HCT116 (cell line): Measurements from ENCODE around the gene CDIP1. TPM values are rescaled to one million over a fixed set of nuclear protein-coding genes. Genes with fewer than 3 reads are reported as not detected.

Source experiments
- ATAC-seq: fragments of 200-7000 bp; cut with Tn5 transposase; 2 replicates; pipeline ENCODE4 v1.9.1; 2020; ENCODE audit warnings: mild to moderate bottlenecking, moderate library complexity
- BruUV-seq: library from RNA; stranded (reverse); fragments of 400-500 nt; replicated peaks from 2 replicates; lab custom pipeline; 2021; lab: Mats Ljungman, UMichigan
- CTCF ChIA-PET: fragments of 300-600 bp; sonication (Branson Sonifier 250); formaldehyde crosslinking; loops from one replicate; lab custom pipeline; 2021; ENCODE audit warnings: antibody characterized with exemption; lab: Charles Lee
- POLR2A ChIA-PET: fragments of 300-600, 350-600 bp; sonication (Branson Sonifier 250); formaldehyde crosslinking; loops from one replicate; lab custom pipeline; 2021; ENCODE audit warnings: antibody characterized with exemption; lab: Charles Lee
- RAD21 ChIA-PET, 2 experiments: fragments of 300-600 bp; sonication (Branson Sonifier 250); formaldehyde crosslinking; loops; one replicate each; lab custom pipeline; 2023; ENCODE audit warnings: low total read pairs in 2 of 2; ENCODE audit not compliant: uncharacterized antibody in 2 of 2, unreplicated experiment in 2 of 2, low non-redundant PET in 1 of 2; lab: Charles Lee
- DNase-seq: peaks from one replicate; pipeline ENCODE4 v3.0.0-alpha.2; 2010; ENCODE audit warnings: low read depth, low spot score
- H2AFZ ChIP-seq: fragments of 200-600 bp; shearing (Covaris generic), sonication (generic); 2 replicates; pipeline ENCODE4 v1.6.1; 2017; ENCODE audit warnings: low read depth, mixed run types, mixed read lengths, antibody characterized with exemption, low read length; ENCODE audit not compliant: poor library complexity, severe bottlenecking
- H3K27ac ChIP-seq: 2 replicates; pipeline ENCODE4 v1.5.1; 2012; ENCODE audit warnings: low read depth, low read length
- H3K27me3 ChIP-seq: fragments of 200-600 bp; sonication (generic); 2 replicates; pipeline ENCODE4 v1.6.1; 2016; ENCODE audit warnings: mixed run types, low read length, mixed read lengths; ENCODE audit not compliant: insufficient read depth
- H3K36me3 ChIP-seq, 2 experiments: fragments of 200-500 bp in 1 of 2; fragments of 200-600 bp in 1 of 2; sonication (Bioruptor generic) in 1 of 2; sonication (generic) in 1 of 2; 2 replicates each; pipeline versions ENCODE4 v1.5.1 to v1.6.1; 2014 to 2016; ENCODE audit warnings: low read length in 2 of 2, inconsistent platforms in 1 of 2, mixed read lengths in 1 of 2, mixed run types in 1 of 2; ENCODE audit not compliant: insufficient read depth in 2 of 2, control insufficient read depth in 1 of 2
- H3K4me1 ChIP-seq, 2 experiments: fragments of 200-600 bp in 1 of 2; sonication (generic) in 1 of 2; 2 replicates each; pipeline versions ENCODE4 v1.5.1 to v1.6.1; 2012 to 2017; ENCODE audit warnings: low read length in 2 of 2, inconsistent platforms in 1 of 2, mild to moderate bottlenecking in 1 of 2, mixed read lengths in 1 of 2, mixed run types in 1 of 2, moderate library complexity in 1 of 2; ENCODE audit not compliant: insufficient read depth in 2 of 2, control insufficient read depth in 1 of 2
- H3K4me2 ChIP-seq: fragments of 200-600 bp; sonication (generic); 2 replicates; pipeline ENCODE4 v1.6.1; 2017; ENCODE audit warnings: mixed run types, low read length, mixed read lengths
- H3K4me3 ChIP-seq, 2 experiments: fragments of 200-600 bp in 1 of 2; sonication (generic) in 1 of 2; replicated peaks in 1 of 2; 2 replicates each; pipeline ENCODE4 v1.5.1; 2011 to 2016; ENCODE audit warnings: low read length in 2 of 2, control low read depth in 1 of 2, low read depth in 1 of 2, mild to moderate bottlenecking in 1 of 2, mixed read lengths in 1 of 2, mixed run types in 1 of 2
- H3K79me2 ChIP-seq: fragments of 200-600 bp; sonication (generic); 2 replicates; pipeline ENCODE4 v1.6.1; 2017; ENCODE audit warnings: mild to moderate bottlenecking, mixed run types, low read length, moderate library complexity, mixed read lengths; ENCODE audit not compliant: insufficient read depth
- H3K9ac ChIP-seq: fragments of 200-600 bp; sonication (generic); 2 replicates; pipeline ENCODE4 v1.6.1; 2016; ENCODE audit warnings: low read length, mixed read lengths
- H3K9me2 ChIP-seq: fragments of 200-600 bp; sonication (generic), shearing (Covaris generic); 2 replicates; pipeline ENCODE4 v1.6.1; 2017; ENCODE audit warnings: mixed run types, mild to moderate bottlenecking, moderate library complexity; ENCODE audit not compliant: insufficient read depth
- H3K9me3 ChIP-seq, 2 experiments: fragments of 200-500 bp in 1 of 2; fragments of 200-600 bp in 1 of 2; sonication (Bioruptor generic) in 1 of 2; sonication (generic) in 1 of 2; 2 replicates each; pipeline ENCODE4 v1.6.1; 2014 to 2017; ENCODE audit warnings: low read length in 2 of 2, mixed read lengths in 2 of 2, inconsistent platforms in 1 of 2, low read depth in 1 of 2, mild to moderate bottlenecking in 1 of 2, mixed run types in 1 of 2, moderate library complexity in 1 of 2; ENCODE audit not compliant: control insufficient read depth in 1 of 2, insufficient read depth in 1 of 2
- H4K20me1 ChIP-seq: fragments of 200-600 bp; sonication (generic), shearing (Covaris generic); 2 replicates; pipeline ENCODE4 v1.6.1; 2017; ENCODE audit warnings: mixed run types, mild to moderate bottlenecking, moderate library complexity; ENCODE audit not compliant: insufficient read depth
- CEBPB ChIP-seq: IDR thresholded peaks from 2 replicates; pipeline ENCODE4 v1.6.1; 2012; ENCODE audit warnings: low read depth
- EGR1 ChIP-seq: IDR thresholded peaks from 2 replicates; pipeline ENCODE4 v1.6.1; 2012; ENCODE audit warnings: low read depth
- EZH2 ChIP-seq: fragments of 200-600 bp; sonication (generic); IDR thresholded peaks from 2 replicates; pipeline ENCODE4 v1.6.1; 2017; ENCODE audit warnings: antibody characterized with exemption, mixed run types
- JUND ChIP-seq: IDR thresholded peaks from 2 replicates; pipeline ENCODE4 v1.6.1; 2012
- POLR2AphosphoS5 ChIP-seq: IDR thresholded peaks from 2 replicates; pipeline ENCODE4 v1.6.1; 2011; ENCODE audit warnings: mild to moderate bottlenecking, low read depth, low read length, moderate library complexity
- SIN3A ChIP-seq: IDR thresholded peaks from 2 replicates; pipeline ENCODE4 v1.6.1; 2012; ENCODE audit warnings: low read depth
- YY1 ChIP-seq: IDR thresholded peaks from 2 replicates; pipeline ENCODE4 v1.6.1; 2011; ENCODE audit warnings: low read length, low read depth, moderate library complexity, mild to moderate bottlenecking; ENCODE audit not compliant: insufficient replicate concordance; ENCODE audit errors: extremely low read depth
- intact Hi-C: fragments of 100-400 bp; cut with micrococcal nuclease; formaldehyde crosslinking; loops from 2 replicates; pipeline ENCODE4 v1.10.0; 2022
- total RNA-seq: library from RNA; stranded (reverse); gene quantifications from one replicate; pipeline ENCODE4 v1.2.1, GENCODE V29; 2021; ENCODE audit not compliant: unreplicated experiment
- TF ChIP-seq, protein P1 (sequence below): IDR thresholded peaks from 2 replicates; pipeline ENCODE4 v1.6.1; 2012

The CDIP1 gene
- total RNA-seq, 1 experiment from 2014 or later = 7.2 TPM

DNA sequence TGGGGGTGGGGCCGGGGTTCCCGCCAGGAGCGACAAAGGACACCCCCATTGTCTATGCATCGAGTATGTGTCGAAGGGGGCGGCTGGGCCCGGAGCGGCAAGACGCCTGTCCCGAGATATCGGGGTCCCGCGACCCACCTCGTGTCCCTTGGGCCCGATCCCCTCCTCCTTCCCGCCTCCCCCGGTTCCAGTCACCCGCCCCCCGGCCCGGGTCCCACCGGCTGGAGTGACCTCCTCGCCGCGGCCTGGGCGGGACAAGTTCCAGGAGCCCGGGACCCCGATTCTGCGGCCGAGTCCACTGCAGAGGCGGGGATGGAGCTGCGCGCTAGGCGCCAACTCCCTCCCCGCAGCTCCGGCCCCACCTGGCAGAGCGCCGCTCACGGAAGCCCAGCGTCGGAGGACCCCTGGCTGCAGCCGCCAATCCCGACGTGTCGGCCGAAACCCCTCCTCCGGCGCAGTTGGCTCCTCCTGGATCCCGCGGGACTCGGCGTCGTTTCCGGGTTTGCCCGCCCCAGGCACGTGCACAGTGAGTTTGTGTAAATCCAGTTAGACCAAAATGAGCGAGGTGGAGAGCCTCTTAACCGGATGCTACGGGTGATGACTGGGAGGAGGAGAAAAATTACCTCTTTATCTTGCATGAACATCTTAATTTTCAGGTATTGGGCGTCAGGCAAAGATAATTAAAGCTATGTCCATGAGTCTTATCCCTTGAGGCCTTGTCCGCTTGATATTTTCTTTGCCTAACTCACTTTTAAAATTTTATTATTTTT is 64.2 kb downstream of the CDIP1 start, which contains the start of gene NMRAL1 (continued):
- TF ChIP-seq SIN3A = peak; percentile 44
- TF ChIP-seq CEBPB = no peak
- TF ChIP-seq YY1 = peak; percentile 58
- TF ChIP-seq JUND = no peak

DNA sequence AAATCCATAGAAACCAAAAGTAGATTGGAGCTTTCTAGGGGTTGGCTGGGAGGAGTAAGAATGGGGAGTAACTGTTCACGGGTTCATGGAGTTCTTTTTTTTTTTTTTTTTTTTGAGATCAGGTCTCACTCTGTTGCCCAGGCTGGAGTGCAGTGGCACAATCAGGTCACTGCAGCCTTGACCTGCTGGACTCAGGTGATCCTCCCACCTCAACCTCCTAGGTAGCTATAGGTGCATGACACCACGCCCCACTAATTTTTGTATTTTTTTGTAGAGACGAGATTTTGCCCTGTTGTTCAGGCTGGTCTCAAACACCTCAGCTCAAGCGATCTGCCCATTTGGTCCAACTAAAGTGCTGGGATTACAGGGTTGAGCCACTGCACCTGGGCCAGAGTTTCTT is 65.7 kb downstream of the CDIP1 start:
- no peak for DNase-seq
- Histone ChIP-seq H3K9me3 (no peaks in the 10 kb centered on the region), H3K4me3 (peak overlapping the region in 1 of 2 experiments; percentile 89; a peak in 3 of 4 replicates), H3K9ac (peak overlapping the region; percentile 96; the same call in 1 of the 2 replicates), H3K27ac (peak overlapping the region; percentile 47; the same call in 1 of the 2 replicates), H3K36me3 (peaks cover 7 to 10% of the 10 kb centered on the region in 2 experiments; a peak in 2 of 4 replicates), H4K20me1 (no peaks in the 10 kb centered on the region), H3K4me2 (peak overlapping the region; percentile 94), H3K4me1 (peaks cover 15 to 36% of the 10 kb centered on the region in 2 experiments), H3K9me2 (no peaks in the 10 kb centered on the region), H3K27me3 (no peaks in the 10 kb centered on the region), H2AFZ (no peak overlapping the region), H3K79me2 (peaks cover 48% of the 10 kb centered on the region)
- no peak for ATAC-seq
- POLR2A ChIA-PET = interaction anchor here (0.6 kb wide), 1 partner anchor 43 kb away, joined by 3 read pairs; no protein-coding TSS in a partner anchor
- BruUV-seq = no TSS peak
- TF ChIP-seq, protein P1, sequence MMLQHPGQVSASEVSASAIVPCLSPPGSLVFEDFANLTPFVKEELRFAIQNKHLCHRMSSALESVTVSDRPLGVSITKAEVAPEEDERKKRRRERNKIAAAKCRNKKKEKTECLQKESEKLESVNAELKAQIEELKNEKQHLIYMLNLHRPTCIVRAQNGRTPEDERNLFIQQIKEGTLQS = no peak
- TF ChIP-seq CEBPB (no peak), POLR2AphosphoS5 (no peak), EZH2 (no peak), EGR1 (no peak), SIN3A (no peak)
- CTCF ChIA-PET = no interaction called here
- intact Hi-C loops = no loop called here
- RAD21 ChIA-PET = interaction anchor here in 1 of 2 experiments (0.5 kb wide), 1 partner anchor 168 kb away, joined by 5 read pairs; no protein-coding TSS in a partner anchor
